Placental epithelial cell (primary cell): ENCODE measurements around the gene GAREM1. TPM values are rescaled to one million over a fixed set of nuclear protein-coding genes. Genes with fewer than 3 reads are reported as not detected.

Source experiments
- small RNA-seq: library from RNA; depleted of rRNA; stranded (forward); fragments of <200 nt; gene quantifications from one replicate; pipeline ENCODE3, GENCODE V24; 2012
- total RNA-seq: library from RNA; depleted of rRNA; stranded (reverse); fragments of >200 nt; gene quantifications from 2 replicates; pipeline ENCODE4 v1.2.3, GENCODE V29; 2012

GAREM1 gene
- 8.9 and 11.0 TPM in 2 replicates for total RNA-seq

DNA sequence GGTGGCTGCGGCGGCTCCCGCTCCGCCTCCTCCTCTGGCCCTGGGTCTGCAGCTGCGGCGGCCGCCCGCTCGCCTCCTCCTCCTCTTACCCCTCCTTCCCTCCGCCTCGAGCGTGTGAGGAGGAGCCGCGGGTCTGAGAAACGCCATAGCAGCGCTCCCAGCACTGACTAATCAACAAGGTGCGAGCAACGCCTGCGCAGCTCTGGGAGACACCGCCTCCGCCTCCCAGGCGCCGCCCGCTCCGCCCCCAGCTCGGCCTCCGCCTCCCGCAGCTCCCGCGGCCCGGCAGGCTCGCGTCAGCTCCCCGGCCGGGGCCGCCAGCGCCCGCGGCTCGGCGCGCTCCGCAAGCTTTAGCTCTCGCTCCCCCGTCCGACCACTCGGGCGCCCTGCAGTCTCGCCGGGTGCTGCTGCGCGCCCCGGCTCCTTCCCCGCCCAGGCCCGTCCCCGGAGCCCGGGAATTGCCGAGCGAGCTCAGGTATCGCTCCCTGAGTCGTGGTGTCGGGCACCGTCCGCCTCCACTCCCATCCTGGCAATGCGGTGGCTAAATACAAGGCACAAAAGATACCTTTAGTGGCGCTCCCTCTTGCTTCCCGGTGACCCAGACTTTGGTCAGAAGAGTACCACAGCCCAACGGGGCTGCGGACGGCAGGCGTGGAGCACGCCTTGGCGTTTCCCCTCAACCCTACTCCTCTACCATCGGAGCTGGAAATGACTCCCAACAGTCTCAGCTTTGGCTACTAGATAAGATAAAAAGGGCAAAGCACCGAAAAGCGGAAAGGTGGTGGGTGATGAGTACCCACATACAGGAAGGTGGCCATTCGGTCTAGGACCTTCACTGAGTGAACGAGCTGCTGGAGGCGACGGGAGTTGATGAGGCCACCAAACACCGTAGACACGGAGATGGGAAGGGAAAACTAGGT lies at the start of gene GAREM1:
GAREM1 (minus strand) TSS at position 169 of the 920 bp plus-strand sequence. CDS start 454 bp downstream, outside the sequence.

Small RNA genes within 50 kb of the gene (small RNA-seq; reads per million reads assigned to genes)
- not detected for gene RF00019
